Mesenchymal stem cell (in vitro differentiated cells and primary cell): Measurements from ENCODE around the gene NEK1.

Source experiments
- DNase-seq: peaks from one replicate; pipeline ENCODE4 v3.0.0-alpha.2; 2013
- H2AFZ ChIP-seq: one replicate; pipeline ENCODE4 v1.6.1; 2013; ENCODE audit warnings: low read depth, mild to moderate bottlenecking, control low read depth, inconsistent platforms, low read length, moderate library complexity
- H2AK5ac ChIP-seq: 2 replicates; pipeline ENCODE4 v1.6.1; 2013; ENCODE audit warnings: low read length, moderate library complexity, mild to moderate bottlenecking, inconsistent platforms; ENCODE audit not compliant: severe bottlenecking
- H2BK120ac ChIP-seq: one replicate; pipeline ENCODE4 v1.6.1; 2013; ENCODE audit warnings: low read depth, mild to moderate bottlenecking, inconsistent platforms, low read length, moderate library complexity
- H2BK12ac ChIP-seq, 2 experiments: one replicate each; pipeline ENCODE4 v1.6.1; 2013; ENCODE audit warnings: inconsistent platforms in 2 of 2, low read length in 2 of 2, mild to moderate bottlenecking in 2 of 2, moderate library complexity in 2 of 2, control low read depth in 1 of 2
- H2BK15ac ChIP-seq: one replicate; pipeline ENCODE4 v1.6.1; 2013; ENCODE audit warnings: mild to moderate bottlenecking, low read depth, inconsistent platforms; ENCODE audit not compliant: poor library complexity, severe bottlenecking
- H2BK5ac ChIP-seq: 2 replicates; pipeline ENCODE4 v1.6.1; 2013; ENCODE audit warnings: low read depth, mild to moderate bottlenecking, low read length, control low read depth, inconsistent platforms; ENCODE audit not compliant: poor library complexity, severe bottlenecking
- H3K14ac ChIP-seq, 2 experiments: one replicate each; pipeline ENCODE4 v1.6.1; 2013; ENCODE audit warnings: inconsistent platforms in 2 of 2, low read length in 2 of 2, control low read depth in 1 of 2, mild to moderate bottlenecking in 1 of 2, moderate library complexity in 1 of 2
- H3K18ac ChIP-seq, 2 experiments: one replicate each; pipeline ENCODE4 v1.6.1; 2013; ENCODE audit warnings: inconsistent platforms in 2 of 2, low read length in 2 of 2, control low read depth in 1 of 2, low read depth in 1 of 2, mild to moderate bottlenecking in 1 of 2
- H3K23ac ChIP-seq, 2 experiments: one replicate each; pipeline ENCODE4 v1.6.1; 2013; ENCODE audit warnings: inconsistent platforms in 2 of 2, low read length in 2 of 2, mild to moderate bottlenecking in 2 of 2, moderate library complexity in 2 of 2, control low read depth in 1 of 2
- H3K27ac ChIP-seq: 2 replicates; pipeline ENCODE4 v1.5.1; 2013; ENCODE audit warnings: mild to moderate bottlenecking, moderate library complexity, low read length, control low read depth, inconsistent platforms; ENCODE audit not compliant: poor library complexity, severe bottlenecking
- H3K27me3 ChIP-seq, 2 experiments: 2 replicates each; pipeline versions ENCODE4 v1.6.1 to v1.7.0; 2013; ENCODE audit warnings: low read length in 2 of 2, mild to moderate bottlenecking in 2 of 2, moderate library complexity in 2 of 2, control low read depth in 1 of 2, inconsistent platforms in 1 of 2; ENCODE audit not compliant: control insufficient read depth in 1 of 2, insufficient read depth in 1 of 2
- H3K36me3 ChIP-seq, 2 experiments: 2 replicates each; pipeline versions ENCODE4 v1.6.1 to v1.7.0; 2013; ENCODE audit warnings: low read length in 2 of 2, control low read depth in 1 of 2, inconsistent platforms in 1 of 2, low read depth in 1 of 2, mild to moderate bottlenecking in 1 of 2; ENCODE audit not compliant: insufficient read depth in 2 of 2, control insufficient read depth in 1 of 2
- H3K4ac ChIP-seq, 2 experiments: one replicate each; pipeline ENCODE4 v1.6.1; 2013; ENCODE audit warnings: inconsistent platforms in 2 of 2, low read length in 2 of 2, mild to moderate bottlenecking in 2 of 2, moderate library complexity in 2 of 2, control low read depth in 1 of 2, low read depth in 1 of 2
- H3K4me1 ChIP-seq: 2 replicates; pipeline ENCODE4 v1.6.1; 2013; ENCODE audit warnings: low read depth, low read length, control low read depth; ENCODE audit not compliant: control insufficient read depth, insufficient read depth
- H3K4me2 ChIP-seq: 2 replicates; pipeline ENCODE4 v1.6.1; 2013; ENCODE audit warnings: low read length, mild to moderate bottlenecking, inconsistent platforms; ENCODE audit not compliant: poor library complexity, severe bottlenecking
- H3K4me3 ChIP-seq, 2 experiments: 2 replicates each; pipeline versions ENCODE4 v1.5.1 to v1.7.0; 2013; ENCODE audit warnings: low read length in 2 of 2, mild to moderate bottlenecking in 2 of 2, control low read depth in 1 of 2, low read depth in 1 of 2; ENCODE audit not compliant: insufficient read depth in 1 of 2
- H3K79me1 ChIP-seq: replicated peaks from 2 replicates; pipeline ENCODE4 v1.6.1; 2013; ENCODE audit warnings: mild to moderate bottlenecking, control low read depth, low read length, inconsistent platforms; ENCODE audit not compliant: poor library complexity, severe bottlenecking
- H3K9ac ChIP-seq: 2 replicates; pipeline ENCODE4 v1.7.0; 2013; ENCODE audit warnings: mild to moderate bottlenecking, low read length, moderate library complexity
- H3K9me3 ChIP-seq: 2 replicates; pipeline ENCODE4 v1.7.0; 2013; ENCODE audit warnings: mild to moderate bottlenecking, low read length; ENCODE audit not compliant: control insufficient read depth
- H4K8ac ChIP-seq: one replicate; pipeline ENCODE4 v1.6.1; 2013; ENCODE audit warnings: inconsistent platforms, mild to moderate bottlenecking, low read length, moderate library complexity
- H4K91ac ChIP-seq: one replicate; pipeline ENCODE4 v1.6.1; 2013; ENCODE audit warnings: mild to moderate bottlenecking, low read length, inconsistent platforms
- WGBS: methylation state at CpG from one replicate; pipeline ENCODE4 v1.1.7; 2013; ENCODE audit warnings: mixed read lengths; 5-methylcytosine and 5-hydroxymethylcytosine counted together

Gene NEK1

GRCh38 chr4:169604903-169605331, 7.5 kb downstream of the NEK1 start:
- Histone ChIP-seq H4K8ac (no peak overlapping the region), H3K9ac (peak overlapping the region; percentile 69), H3K4me3 (no peak overlapping the region), H3K79me1 (peaks cover 6% of the 10 kb centered on the region), H4K91ac (no peak overlapping the region), H2AK5ac (no peak overlapping the region), H2BK12ac (no peak overlapping the region), H3K27ac (peak overlapping the region; percentile 21), H2AFZ (no peak overlapping the region), H2BK5ac (no peak overlapping the region), H3K27me3 (no peaks in the 10 kb centered on the region), H3K36me3 (peaks cover 0 to 29% of the 10 kb centered on the region in 2 experiments), H3K9me3 (no peaks in the 10 kb centered on the region), H3K23ac (no peak overlapping the region), H3K14ac (no peak overlapping the region), H2BK120ac (no peak overlapping the region), H2BK15ac (no peak overlapping the region), H3K4me2 (no peak overlapping the region), H3K4me1 (no peaks in the 10 kb centered on the region), H3K4ac (no peak overlapping the region), H3K18ac (no peak overlapping the region)
- no peak for DNase-seq
- WGBS, result 97% methylated on average over 1 of the region's 1 CpG

DNA sequence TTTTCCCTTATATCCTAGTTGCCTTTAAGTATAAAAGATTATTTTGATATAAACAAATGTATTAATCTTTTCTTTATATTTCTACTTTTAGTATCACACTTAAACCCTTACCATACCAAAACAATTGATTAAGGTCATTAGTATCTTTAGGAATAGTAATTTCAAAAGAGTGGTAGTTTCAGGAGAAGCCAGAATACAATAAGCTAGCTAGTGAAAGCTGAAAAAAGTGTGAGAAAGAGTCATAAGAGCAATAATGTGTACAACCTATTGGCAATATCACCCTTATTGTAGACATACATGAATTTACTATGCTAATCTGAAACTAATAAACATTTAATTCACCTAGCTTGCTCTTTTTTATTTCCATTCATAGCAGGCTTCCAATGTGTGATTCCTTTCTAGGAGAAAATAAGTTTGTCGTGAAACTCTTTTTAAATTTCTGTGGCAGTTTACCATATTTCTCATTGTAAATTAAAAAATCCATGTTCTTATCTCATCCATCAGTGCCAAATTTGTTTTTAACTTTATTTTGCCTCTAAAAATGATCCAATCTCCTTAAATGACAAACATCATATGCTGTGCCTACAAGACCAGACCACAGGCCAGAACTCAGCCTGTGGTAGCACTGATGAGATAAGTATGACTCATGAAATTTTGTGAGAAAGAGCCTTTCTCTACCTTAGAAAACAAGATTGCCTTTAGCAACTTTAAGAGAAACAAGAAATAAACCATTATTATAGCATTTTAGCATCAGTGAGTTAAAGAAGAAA, 8.1 kb downstream of the NEK1 start:
- H3K14ac ChIP-seq, result no peak overlapping the region
- H2BK15ac ChIP-seq, result no peak overlapping the region
- H4K8ac ChIP-seq, result no peak overlapping the region
- peak overlapping the region; percentile 69 for H3K9ac ChIP-seq
- H3K23ac ChIP-seq, result no peak overlapping the region
- no peaks in the 10 kb centered on the region for H3K9me3 ChIP-seq
- DNase-seq, result peak; percentile 79
- no peak overlapping the region for H3K4me2 ChIP-seq
- no peak overlapping the region for H3K4me3 ChIP-seq
- no peaks in the 10 kb centered on the region for H3K4me1 ChIP-seq
- WGBS, result 83% methylated on average over 1 of the region's 1 CpG
- no peak overlapping the region for H2BK5ac ChIP-seq
- peaks cover 0 to 32% of the 10 kb centered on the region in 2 experiments for H3K36me3 ChIP-seq
- H2BK12ac ChIP-seq, result no peak overlapping the region
- H3K79me1 ChIP-seq, result peaks cover 6% of the 10 kb centered on the region
- no peak overlapping the region for H2BK120ac ChIP-seq
- no peak overlapping the region for H2AFZ ChIP-seq
- no peak overlapping the region for H3K27ac ChIP-seq
- H3K27me3 ChIP-seq, result no peaks in the 10 kb centered on the region
- no peak overlapping the region for H4K91ac ChIP-seq
- H2AK5ac ChIP-seq, result no peak overlapping the region
- no peak overlapping the region for H3K4ac ChIP-seq
- no peak overlapping the region for H3K18ac ChIP-seq

GRCh38 chr4:169603312-169603711, 9.1 kb downstream of the NEK1 start:
- no peak overlapping the region for H3K4ac ChIP-seq
- H3K9ac ChIP-seq, result no peak overlapping the region
- H2BK5ac ChIP-seq, result no peak overlapping the region
- H2AK5ac ChIP-seq, result no peak overlapping the region
- peaks cover 0 to 36% of the 10 kb centered on the region in 2 experiments for H3K36me3 ChIP-seq
- H2AFZ ChIP-seq, result no peak overlapping the region
- H2BK120ac ChIP-seq, result no peak overlapping the region
- H3K4me2 ChIP-seq, result no peak overlapping the region
- H3K18ac ChIP-seq, result no peak overlapping the region
- no CpG with 5 or more reads among the region's 2 CpGs for WGBS
- no peak overlapping the region for H4K91ac ChIP-seq
- no peaks in the 10 kb centered on the region for H3K27me3 ChIP-seq
- no peak overlapping the region for H3K4me3 ChIP-seq
- H4K8ac ChIP-seq, result no peak overlapping the region
- H2BK15ac ChIP-seq, result no peak overlapping the region
- no peak overlapping the region for H3K23ac ChIP-seq
- no peaks in the 10 kb centered on the region for H3K9me3 ChIP-seq
- H3K4me1 ChIP-seq, result no peaks in the 10 kb centered on the region
- H2BK12ac ChIP-seq, result no peak overlapping the region
- no peak for DNase-seq
- H3K27ac ChIP-seq, result no peak overlapping the region
- no peak overlapping the region for H3K14ac ChIP-seq
- H3K79me1 ChIP-seq, result peaks cover 6% of the 10 kb centered on the region

DNA sequence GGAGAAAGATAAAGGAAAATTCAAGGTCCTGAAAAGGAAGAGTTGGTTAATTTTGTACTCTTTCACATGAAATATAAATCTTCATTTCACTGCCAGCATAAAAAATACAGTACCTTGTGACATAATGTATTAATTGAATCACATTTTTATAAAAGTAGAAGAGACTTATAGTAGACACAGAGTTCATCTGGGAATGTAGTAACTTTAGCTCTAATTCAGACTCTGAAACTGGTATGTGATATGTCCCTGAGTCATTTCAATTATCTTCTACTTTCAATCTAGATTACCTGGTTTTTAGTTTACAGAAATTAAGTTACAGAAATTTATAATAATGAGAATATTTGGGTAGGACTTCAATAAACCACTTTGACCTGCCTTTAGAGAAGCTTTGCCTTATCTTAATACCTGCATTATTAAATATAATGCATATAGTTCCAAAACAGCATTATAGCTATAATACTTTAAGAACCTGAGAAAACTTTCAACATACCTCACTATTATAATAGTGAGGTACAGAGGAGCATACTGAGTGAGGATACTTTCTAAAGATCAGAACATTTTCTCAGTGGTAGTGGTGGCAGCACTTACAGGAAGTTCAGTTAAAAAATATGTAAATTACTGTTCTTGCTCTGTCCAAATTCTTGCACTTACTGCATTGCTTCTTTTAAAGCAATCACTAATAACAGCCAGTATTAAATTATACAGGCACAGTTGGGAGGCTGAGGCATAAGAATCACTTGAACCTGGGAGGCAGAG, 11.2 kb downstream of the NEK1 start:
- Histone ChIP-seq H3K79me1 (peaks cover under 1% of the 10 kb centered on the region), H3K9ac (no peak overlapping the region), H3K18ac (no peak overlapping the region), H3K9me3 (no peaks in the 10 kb centered on the region), H2AK5ac (no peak overlapping the region), H3K14ac (no peak overlapping the region), H3K27me3 (no peaks in the 10 kb centered on the region), H3K4me3 (no peak overlapping the region), H3K36me3 (peaks cover 4 to 48% of the 10 kb centered on the region in 2 experiments), H4K8ac (no peak overlapping the region), H2BK5ac (no peak overlapping the region), H3K23ac (no peak overlapping the region), H3K4me1 (no peaks in the 10 kb centered on the region), H4K91ac (no peak overlapping the region), H2BK12ac (no peak overlapping the region), H2BK15ac (no peak overlapping the region), H3K27ac (no peak overlapping the region), H2AFZ (no peak overlapping the region), H3K4ac (no peak overlapping the region), H3K4me2 (no peak overlapping the region), H2BK120ac (no peak overlapping the region)
- no peak for DNase-seq
